Thyroid gland (tissue), 4 donors: ENCODE measurements around the gene SHQ1.

Experiments
- CTCF ChIP-seq, 6 experiments: fragments of 200-600 bp in 3 of 6; fragments of 450-650 bp in 3 of 6; sonication (generic) in 3 of 6; IDR thresholded peaks; one replicate each; pipeline ENCODE4 v1.5.1; 2016 to 2019; ENCODE audit warnings: antibody characterized with exemption in 6 of 6, mild to moderate bottlenecking in 2 of 6, inconsistent platforms in 1 of 6, moderate library complexity in 1 of 6
- POLR2A ChIP-seq, 2 donors: fragments of 450-650 bp; IDR thresholded peaks; one replicate each; pipeline ENCODE4 v1.6.1; 2017; ENCODE audit warnings: antibody characterized with exemption in 2 of 2, mild to moderate bottlenecking in 2 of 2, moderate library complexity in 1 of 2

GRCh38 chr3:72810063-72810462 is 38.2 kb downstream of the SHQ1 start:
- TF ChIP-seq POLR2A (IDR thresholded peaks at IDR 0.05) = no peak
- TF ChIP-seq CTCF (IDR thresholded peaks at IDR 0.05) = no peak
